Peyer's patch (tissue), 4 donors: ENCODE data around the gene FMR1. TPM values are rescaled to one million over a fixed set of nuclear protein-coding genes. Genes with fewer than 3 reads are reported as not detected.

ENCODE experiments used
- DNase-seq, 3 donors: peaks; one replicate each; pipeline ENCODE4 v3.0.0-alpha.2; 2017 to 2019
- H3K27ac ChIP-seq, 4 donors: fragments of 200-600 bp; sonication (generic); one replicate each; pipeline ENCODE4 v1.5.1; 2016 to 2019
- H3K27me3 ChIP-seq, 2 donors: fragments of 200-600 bp; sonication (generic); one replicate each; pipeline ENCODE4 v1.5.1; 2019
- H3K36me3 ChIP-seq, 3 donors: fragments of 200-600 bp; sonication (generic); one replicate each; pipeline ENCODE4 v1.5.1; 2016 to 2019
- H3K4me1 ChIP-seq, 4 donors: fragments of 200-600 bp; sonication (generic); one replicate each; pipeline ENCODE4 v1.5.1; 2016 to 2019
- H3K4me3 ChIP-seq, 4 donors: fragments of 200-600 bp; sonication (generic); 1 replicate in 3 of 4; 2 replicates in 1 of 4; pipeline ENCODE4 v1.5.1; 2016 to 2019; ENCODE audit warnings: mild to moderate bottlenecking in 1 of 4
- H3K9me3 ChIP-seq, 4 donors: fragments of 200-600 bp; sonication (generic); one replicate each; pipeline ENCODE4 v1.5.1; 2016 to 2019; ENCODE audit warnings: mild to moderate bottlenecking in 1 of 4
- CTCF ChIP-seq, 6 experiments: fragments of 450-650 bp in 4 of 6; fragments of 200-600 bp in 2 of 6; sonication (generic) in 1 of 6; IDR thresholded peaks; one replicate each; pipeline ENCODE4 v1.5.1; 2017 to 2019; ENCODE audit warnings: antibody characterized with exemption in 6 of 6, mild to moderate bottlenecking in 3 of 6, moderate library complexity in 1 of 6
- POLR2A ChIP-seq, 2 donors: fragments of 450-650 bp; IDR thresholded peaks; one replicate each; pipeline ENCODE4 v1.5.1; 2017; ENCODE audit warnings: antibody characterized with exemption in 2 of 2, mild to moderate bottlenecking in 2 of 2, moderate library complexity in 2 of 2
- total RNA-seq, 4 donors: library from RNA; depleted of rRNA; stranded (reverse); fragments of >200 nt; gene quantifications; one replicate each; pipeline ENCODE4 v1.1.0, GENCODE V29; 2016

The FMR1 gene
- total RNA-seq = 10 to 100 TPM; 38.2 to 56.8 (median 39.8) TPM

- TF ChIP-seq POLR2A (IDR thresholded peaks at IDR 0.05) (peak in 1 of 2 donors; percentile 28), CTCF (IDR thresholded peaks at IDR 0.05) (no peak)
- peak; percentile 92 to 98 (median 93) for DNase-seq
- peak within 1 kb of the TSS; percentile 62 to 82 (median 78) for H3K4me3 ChIP-seq
- H3K9me3 ChIP-seq = no peaks in the 10 kb centered on the region
- no peaks in the 10 kb centered on the region for H3K36me3 ChIP-seq
- peak within 1 kb of the TSS; percentile 86 to 94 (median 92) for H3K27ac ChIP-seq
- H3K4me1 ChIP-seq = peaks cover 0 to 10% (median 0%) of the 10 kb centered on the region in 4 donors
- no peaks in the 10 kb centered on the region for H3K27me3 ChIP-seq
These were observed at the start of gene FMR1 for GRCh38 chrX:147911192-147912022. FMR1 (plus strand) TSS chrX:147911919; CDS start chrX:147912180, 261 bp downstream.

GRCh38 chrX:147875866-147876596, 35.7 kb upstream of the FMR1 start:
- TF ChIP-seq CTCF (IDR thresholded peaks at IDR 0.05) (no peak), POLR2A (IDR thresholded peaks at IDR 0.05) (no peak)
- no peaks in the 10 kb centered on the region for H3K9me3 ChIP-seq
- no peak overlapping the region for H3K4me3 ChIP-seq
- H3K36me3 ChIP-seq = no peaks in the 10 kb centered on the region
- no peak overlapping the region for H3K27ac ChIP-seq
- no peaks in the 10 kb centered on the region for H3K4me1 ChIP-seq
- DNase-seq = no peak
- no peaks in the 10 kb centered on the region for H3K27me3 ChIP-seq

- H3K27ac ChIP-seq = no peak overlapping the region
- no peaks in the 10 kb centered on the region for H3K27me3 ChIP-seq
- no peaks in the 10 kb centered on the region for H3K36me3 ChIP-seq
- TF ChIP-seq POLR2A (IDR thresholded peaks at IDR 0.05) = no peak
- TF ChIP-seq CTCF (IDR thresholded peaks at IDR 0.05) = no peak
- no peaks in the 10 kb centered on the region for H3K9me3 ChIP-seq
- no peak overlapping the region for H3K4me3 ChIP-seq
- no peak for DNase-seq
- H3K4me1 ChIP-seq = no peaks in the 10 kb centered on the region
These were observed 34.7 kb upstream of the FMR1 start for GRCh38 chrX:147876849-147877646.

- no peak for DNase-seq
- Histone ChIP-seq H3K27me3 (no peaks in the 10 kb centered on the region), H3K4me3 (no peak overlapping the region), H3K9me3 (no peaks in the 10 kb centered on the region), H3K36me3 (no peaks in the 10 kb centered on the region), H3K4me1 (no peaks in the 10 kb centered on the region), H3K27ac (no peak overlapping the region)
- TF ChIP-seq CTCF (IDR thresholded peaks at IDR 0.05) (no peak), POLR2A (IDR thresholded peaks at IDR 0.05) (no peak)
These were observed 34.0 kb upstream of the FMR1 start for GRCh38 chrX:147877726-147878125.

GRCh38 chrX:147884958-147885357, 26.8 kb upstream of the FMR1 start:
- no peak overlapping the region for H3K4me3 ChIP-seq
- no peaks in the 10 kb centered on the region for H3K4me1 ChIP-seq
- H3K27ac ChIP-seq = no peak overlapping the region
- no peaks in the 10 kb centered on the region for H3K36me3 ChIP-seq
- DNase-seq = no peak
- no peaks in the 10 kb centered on the region for H3K9me3 ChIP-seq
- TF ChIP-seq CTCF (IDR thresholded peaks at IDR 0.05) = no peak
- H3K27me3 ChIP-seq = no peaks in the 10 kb centered on the region
